Mammary epithelial cell (primary cell): ENCODE data around the gene TMEM17.

Experiments used
- CTCF ChIP-seq, 2 donors: IDR thresholded peaks in 1 of 2; conservative IDR thresholded peaks in 1 of 2; 2 replicates each; pipeline ENCODE4 v1.5.1; 2011 to 2012; ENCODE audit warnings: inconsistent platforms in 2 of 2, low read length in 2 of 2, mild to moderate bottlenecking in 2 of 2, control low read depth in 1 of 2, low read depth in 1 of 2; ENCODE audit not compliant: insufficient read depth in 1 of 2; ENCODE audit errors: extremely low read depth in 1 of 2
- EZH2 ChIP-seq: IDR thresholded peaks from 2 replicates; pipeline ENCODE4 v1.6.1; 2012; ENCODE audit warnings: low read length, inconsistent platforms, borderline replicate concordance

- no peak for TF ChIP-seq CTCF (conservative IDR thresholded peaks at IDR 0.05 in 1 of 2, IDR thresholded peaks at IDR 0.05 in 1 of 2; ENCODE audit: extremely low read depth in 1 of 2, insufficient read depth in 1 of 2, low read depth in 1 of 2, low read length in 2 of 2)
- TF ChIP-seq EZH2 = no peak
Observed at GRCh38 chr2:62540408-62541168, 34.6 kb upstream of the TMEM17 start.
